NB4 (cell line): ENCODE results near the gene TMEM185B.
A peak's percentile ranks its signal among the peaks of the same experiment; 100 is the strongest.

ENCODE experiments used
- CTCF ChIP-seq: IDR thresholded peaks from one replicate; pipeline ENCODE4 v1.5.1; 2012; ENCODE audit warnings: low read depth, low read length
- MAX ChIP-seq: IDR thresholded peaks from 2 replicates; pipeline ENCODE4 v1.6.1; 2011; ENCODE audit warnings: low read depth, low read length

- TF ChIP-seq CTCF = no peak
- peak; percentile 4; the same call in 1 of the 2 replicates for TF ChIP-seq MAX
Observed at GRCh38 chr2:120218181-120218580, 5.0 kb downstream of the TMEM185B start.
